NCI-H460 (cell line): ENCODE measurements around the gene RAB3C. TPM values are rescaled to one million over a fixed set of nuclear protein-coding genes. Genes with fewer than 3 reads are reported as not detected.

Source experiments
- DNase-seq: peaks from one replicate; pipeline ENCODE4 v3.0.0-alpha.2; 2016; ENCODE audit warnings: low read depth; ENCODE audit errors: extremely low read depth
- total RNA-seq: library from RNA; depleted of rRNA; stranded (reverse); fragments of >200 nt; shearing (Covaris generic); gene quantifications from 2 replicates; pipeline ENCODE4 v1.2.3, GENCODE V29; 2014; rRNA removed

RAB3C gene
- total RNA-seq, 1 experiment from 2014 or later, result 35.7 TPM

- no peak for DNase-seq
Observed at GRCh38 chr5:58905944-58906343, 323.1 kb downstream of the RAB3C start.

Other genes starting within 250 kb of the RAB3C start
- 186 and 202 TPM in 2 replicates for gene PLK2, start 123.0 kb upstream of the RAB3C start, total RNA-seq
- not detected in 2 replicates for gene GAPT, start 91.6 kb upstream of the RAB3C start, total RNA-seq